GM13976 (cell line): ENCODE measurements around the gene ECM2.

Experiments
- DNase-seq: peaks from one replicate; pipeline ENCODE4 v3.0.0; 2012; ENCODE audit warnings: low spot score
- in situ Hi-C: fragments of 300-500 bp; cut with MboI; formaldehyde crosslinking; loops from one replicate; pipeline ENCODE4 v1.12.0; 2022; ENCODE audit warnings: low sequenced_read_pairs, mixed read lengths, inconsistent platforms; ENCODE audit not compliant: unreplicated experiment
- TF ChIP-seq, protein P1 (sequence below): IDR thresholded peaks from 2 replicates; pipeline ENCODE4 v1.5.1; 2012; ENCODE audit warnings: borderline replicate concordance, mild to moderate bottlenecking; ENCODE audit not compliant: insufficient read depth; ENCODE audit errors: extremely low read depth, missing control alignments, control extremely low read depth

The ECM2 gene

DNA sequence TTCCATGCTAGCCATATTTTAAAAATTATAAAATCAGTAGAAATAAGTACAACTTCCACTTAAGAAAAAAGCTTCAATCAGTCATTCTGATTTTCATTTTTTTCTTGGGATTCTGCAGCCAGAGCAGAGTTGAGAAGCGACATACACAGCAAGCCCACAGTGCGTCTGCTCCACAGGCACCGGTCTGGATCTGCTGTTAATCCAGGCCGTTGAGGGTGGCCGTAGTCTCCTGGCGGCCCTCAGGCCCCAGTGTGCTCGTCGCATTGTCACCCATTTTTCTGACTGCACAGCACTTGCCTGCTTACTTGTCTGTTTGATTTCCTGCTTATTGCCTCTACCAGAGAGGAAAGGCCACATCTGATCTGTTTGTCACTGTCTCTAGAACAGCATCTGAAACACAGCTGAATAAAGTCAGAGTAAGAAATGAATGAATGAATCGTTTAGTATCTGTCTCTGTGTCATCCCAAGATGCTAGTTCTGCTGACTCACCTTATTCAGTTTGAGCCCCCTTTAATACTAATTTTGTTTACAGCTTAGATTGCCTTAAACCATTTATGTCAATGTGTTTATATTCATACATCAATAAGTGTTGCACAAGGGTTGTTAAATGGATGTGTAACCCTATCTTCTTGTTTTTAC, 41.9 kb downstream of the ECM2 start:
- no peak for DNase-seq
- TF ChIP-seq, protein P1, sequence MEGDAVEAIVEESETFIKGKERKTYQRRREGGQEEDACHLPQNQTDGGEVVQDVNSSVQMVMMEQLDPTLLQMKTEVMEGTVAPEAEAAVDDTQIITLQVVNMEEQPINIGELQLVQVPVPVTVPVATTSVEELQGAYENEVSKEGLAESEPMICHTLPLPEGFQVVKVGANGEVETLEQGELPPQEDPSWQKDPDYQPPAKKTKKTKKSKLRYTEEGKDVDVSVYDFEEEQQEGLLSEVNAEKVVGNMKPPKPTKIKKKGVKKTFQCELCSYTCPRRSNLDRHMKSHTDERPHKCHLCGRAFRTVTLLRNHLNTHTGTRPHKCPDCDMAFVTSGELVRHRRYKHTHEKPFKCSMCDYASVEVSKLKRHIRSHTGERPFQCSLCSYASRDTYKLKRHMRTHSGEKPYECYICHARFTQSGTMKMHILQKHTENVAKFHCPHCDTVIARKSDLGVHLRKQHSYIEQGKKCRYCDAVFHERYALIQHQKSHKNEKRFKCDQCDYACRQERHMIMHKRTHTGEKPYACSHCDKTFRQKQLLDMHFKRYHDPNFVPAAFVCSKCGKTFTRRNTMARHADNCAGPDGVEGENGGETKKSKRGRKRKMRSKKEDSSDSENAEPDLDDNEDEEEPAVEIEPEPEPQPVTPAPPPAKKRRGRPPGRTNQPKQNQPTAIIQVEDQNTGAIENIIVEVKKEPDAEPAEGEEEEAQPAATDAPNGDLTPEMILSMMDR = no peak
- in situ Hi-C loops = loop anchor here (25.0 kb wide), 1 partner anchor 293 kb away; no protein-coding TSS in a partner anchor

GRCh38 chr9:92492781-92493401, 42.9 kb downstream of the ECM2 start:
- TF ChIP-seq, protein P1 = no peak
- DNase-seq = no peak
- in situ Hi-C loops = loop anchor here (25.0 kb wide), 1 partner anchor 294 kb away; no protein-coding TSS in a partner anchor

DNA sequence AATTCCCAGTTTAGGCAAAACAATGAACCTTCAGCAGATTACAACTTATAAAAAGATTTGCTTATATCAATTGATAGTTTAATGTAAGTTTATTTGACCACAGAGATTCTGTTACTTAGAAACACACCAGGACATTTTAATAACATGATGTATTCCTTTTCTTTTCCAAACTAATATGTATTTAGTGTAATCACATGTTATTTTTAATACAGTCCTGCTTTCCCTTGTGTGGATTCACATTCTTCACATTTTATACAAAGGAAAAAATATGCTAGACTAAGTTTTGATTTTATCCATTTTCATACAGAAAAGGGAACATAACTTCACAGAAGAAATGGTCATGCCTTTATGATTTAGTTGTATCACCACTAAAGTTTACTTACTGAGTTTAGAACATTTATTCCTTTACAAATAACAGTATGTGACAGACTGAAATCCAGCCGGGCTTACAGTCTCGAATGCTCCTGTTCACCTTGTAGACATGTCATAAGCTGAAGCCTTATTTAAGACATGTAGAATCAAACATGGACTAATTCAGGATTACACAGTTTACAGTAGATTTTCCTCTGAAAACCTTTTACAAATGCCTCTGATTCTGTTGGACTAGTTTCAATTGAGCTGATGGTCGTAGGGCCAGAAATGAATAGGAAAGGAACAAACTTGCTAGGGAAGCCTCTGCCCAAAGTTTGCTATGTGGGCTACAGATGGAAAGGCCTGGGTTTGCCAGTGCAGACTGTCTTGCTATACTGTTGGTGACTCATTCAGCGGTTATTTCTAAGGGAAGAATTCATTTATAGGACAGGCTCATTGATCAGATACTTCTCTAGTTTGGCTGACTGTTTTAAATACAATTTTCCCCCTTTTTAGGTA, 46.9 kb downstream of the ECM2 start:
- in situ Hi-C loops = loop anchor here (25.0 kb wide), 1 partner anchor 298 kb away; no protein-coding TSS in a partner anchor
- TF ChIP-seq, protein P1 = no peak
- no peak for DNase-seq

DNA sequence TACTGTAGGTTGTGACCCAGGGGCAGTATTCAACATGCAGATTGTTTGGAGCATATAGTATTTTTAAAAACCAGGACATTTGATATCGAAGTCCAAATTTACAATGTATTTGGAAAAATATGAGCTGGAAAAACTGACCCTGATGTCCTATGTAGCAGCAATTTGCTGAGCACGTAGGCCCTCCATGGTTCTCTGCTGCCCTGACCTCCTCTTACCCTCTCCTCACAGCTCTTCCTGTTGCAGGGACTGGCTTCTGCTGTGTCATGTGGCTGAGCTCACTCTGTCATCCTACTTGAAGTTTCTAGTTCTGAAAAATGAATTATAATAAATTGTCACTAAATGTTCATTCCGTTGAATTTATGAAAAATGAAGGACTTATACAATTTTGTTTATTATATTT, 49.4 kb downstream of the ECM2 start:
- TF ChIP-seq, protein P1 = no peak
- in situ Hi-C loops = loop anchor here (25.0 kb wide), 1 partner anchor 301 kb away; no protein-coding TSS in a partner anchor
- DNase-seq = no peak

DNA sequence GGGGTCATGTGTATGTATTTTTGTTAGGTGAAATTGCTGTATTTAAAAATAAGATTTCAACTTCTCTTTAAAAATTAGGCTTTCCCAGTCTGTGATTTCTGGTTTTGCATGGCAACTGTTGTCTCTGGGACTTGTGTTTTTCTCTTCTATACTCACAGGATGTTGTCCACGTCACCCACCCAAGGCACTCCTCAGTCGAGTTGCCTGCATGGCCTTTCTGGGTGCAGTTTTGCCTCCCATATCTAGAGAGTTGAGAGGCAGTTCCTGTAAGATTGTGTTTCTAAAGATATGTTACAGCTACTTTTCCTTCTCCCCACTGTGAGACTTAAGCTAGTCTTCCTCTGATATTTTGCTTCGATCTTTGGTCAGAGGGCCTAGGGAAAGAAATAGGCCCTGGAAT, 51.2 kb downstream of the ECM2 start:
- TF ChIP-seq, protein P1 = no peak
- in situ Hi-C loops = loop anchor here (25.0 kb wide), 1 partner anchor 303 kb away; no protein-coding TSS in a partner anchor
- DNase-seq = no peak
